GM19455 (cell line): ENCODE measurements around the gene MBTPS1.

Experiments used
- ATAC-seq: cut with Tn5 transposase; IDR thresholded peaks from one replicate; pipeline ENCODE4 v1.9.1; 2021; ENCODE audit not compliant: unreplicated experiment

MBTPS1 gene

GRCh38 chr16:84080378-84080777, 36.4 kb downstream of the MBTPS1 start:
- no peak for ATAC-seq

- no peak for ATAC-seq
Measured at GRCh38 chr16:84079664-84080063, 37.1 kb downstream of the MBTPS1 start.

GRCh38 chr16:84075376-84075775, 41.4 kb downstream of the MBTPS1 start:
- ATAC-seq = no peak

- no peak for ATAC-seq
Measured at GRCh38 chr16:84074721-84075120, 42.0 kb downstream of the MBTPS1 start.

GRCh38 chr16:84072014-84072413, 44.7 kb downstream of the MBTPS1 start:
- ATAC-seq = no peak

- no peak for ATAC-seq
Measured at GRCh38 chr16:84071121-84071520, 45.6 kb downstream of the MBTPS1 start.

- ATAC-seq = no peak
Measured at GRCh38 chr16:84069540-84069939, 47.2 kb downstream of the MBTPS1 start.

GRCh38 chr16:84068783-84069462, 47.8 kb downstream of the MBTPS1 start:
- ATAC-seq = no peak

GRCh38 chr16:84068041-84068440, 48.7 kb downstream of the MBTPS1 start:
- no peak for ATAC-seq

GRCh38 chr16:84067640-84068039, 49.1 kb downstream of the MBTPS1 start:
- ATAC-seq = no peak

GRCh38 chr16:84065536-84066132, 51.1 kb downstream of the MBTPS1 start:
- no peak for ATAC-seq

- no peak for ATAC-seq
Measured at GRCh38 chr16:84063980-84064379, 52.8 kb downstream of the MBTPS1 start.

GRCh38 chr16:84062734-84063640, 53.8 kb downstream of the MBTPS1 start:
- no peak for ATAC-seq

- no peak for ATAC-seq
Measured at GRCh38 chr16:84061236-84061819, 55.4 kb downstream of the MBTPS1 start.

- ATAC-seq = no peak
Measured at GRCh38 chr16:84059946-84060901, 56.5 kb downstream of the MBTPS1 start.

- ATAC-seq = no peak
Measured at GRCh38 chr16:84059111-84059510, 57.6 kb downstream of the MBTPS1 start.

GRCh38 chr16:84058664-84059063, 58.1 kb downstream of the MBTPS1 start:
- ATAC-seq = no peak

- no peak for ATAC-seq
Measured at GRCh38 chr16:84058211-84058610, 58.5 kb downstream of the MBTPS1 start.

- no peak for ATAC-seq
Measured at GRCh38 chr16:84056933-84057332, 59.8 kb downstream of the MBTPS1 start.
